Thyroid gland (tissue), 4 donors: ENCODE results near the gene POPDC2.

Experiments used
- POLR2A ChIP-seq, 2 donors: fragments of 450-650 bp; IDR thresholded peaks; one replicate each; pipeline ENCODE4 v1.6.1; 2017; ENCODE audit warnings: antibody characterized with exemption in 2 of 2, mild to moderate bottlenecking in 2 of 2, moderate library complexity in 1 of 2
- TF ChIP-seq, protein P1 (sequence below), 6 experiments: fragments of 200-600 bp in 3 of 6; fragments of 450-650 bp in 3 of 6; sonication (generic) in 3 of 6; IDR thresholded peaks; one replicate each; pipeline ENCODE4 v1.5.1; 2016 to 2019; ENCODE audit warnings: antibody characterized with exemption in 6 of 6, mild to moderate bottlenecking in 2 of 6, inconsistent platforms in 1 of 6, moderate library complexity in 1 of 6

DNA sequence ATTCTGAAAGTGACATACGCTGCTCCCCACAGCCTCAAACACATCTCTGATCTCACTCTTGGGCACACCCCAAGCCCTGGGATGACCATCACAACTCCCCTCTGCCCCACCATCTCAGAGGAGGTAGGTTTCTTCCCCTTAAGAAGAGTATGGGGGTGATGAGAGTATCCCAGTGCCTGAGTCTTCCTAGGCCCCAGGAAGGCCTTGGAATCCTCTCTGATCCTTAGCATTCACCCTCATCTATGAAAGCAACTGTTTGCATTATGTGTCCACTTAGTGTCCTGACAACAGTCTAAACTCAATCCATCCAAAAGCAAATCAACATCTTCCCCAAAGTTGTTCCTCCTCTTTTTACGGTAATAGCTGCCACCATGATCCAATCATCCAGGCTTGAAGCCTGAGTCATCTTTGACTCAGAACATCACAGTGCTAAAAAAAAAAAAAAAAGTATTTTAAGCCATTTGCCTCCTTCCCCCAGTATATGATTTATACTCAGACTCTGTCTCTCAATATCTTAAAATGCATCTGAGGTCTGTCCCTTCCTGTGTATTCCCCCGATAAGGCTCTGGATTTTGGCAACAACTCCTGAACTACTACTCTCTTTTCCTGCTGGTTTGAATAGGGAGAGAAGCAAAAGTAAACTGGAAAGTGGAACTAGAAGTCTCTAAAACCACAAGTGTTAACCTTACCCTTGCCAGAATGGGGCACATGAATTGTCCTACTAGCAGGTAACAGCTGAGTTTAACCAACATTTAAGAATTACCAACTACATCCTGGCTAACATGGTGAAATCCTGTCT, 22.5 kb downstream of the POPDC2 start:
- TF ChIP-seq, protein P1, sequence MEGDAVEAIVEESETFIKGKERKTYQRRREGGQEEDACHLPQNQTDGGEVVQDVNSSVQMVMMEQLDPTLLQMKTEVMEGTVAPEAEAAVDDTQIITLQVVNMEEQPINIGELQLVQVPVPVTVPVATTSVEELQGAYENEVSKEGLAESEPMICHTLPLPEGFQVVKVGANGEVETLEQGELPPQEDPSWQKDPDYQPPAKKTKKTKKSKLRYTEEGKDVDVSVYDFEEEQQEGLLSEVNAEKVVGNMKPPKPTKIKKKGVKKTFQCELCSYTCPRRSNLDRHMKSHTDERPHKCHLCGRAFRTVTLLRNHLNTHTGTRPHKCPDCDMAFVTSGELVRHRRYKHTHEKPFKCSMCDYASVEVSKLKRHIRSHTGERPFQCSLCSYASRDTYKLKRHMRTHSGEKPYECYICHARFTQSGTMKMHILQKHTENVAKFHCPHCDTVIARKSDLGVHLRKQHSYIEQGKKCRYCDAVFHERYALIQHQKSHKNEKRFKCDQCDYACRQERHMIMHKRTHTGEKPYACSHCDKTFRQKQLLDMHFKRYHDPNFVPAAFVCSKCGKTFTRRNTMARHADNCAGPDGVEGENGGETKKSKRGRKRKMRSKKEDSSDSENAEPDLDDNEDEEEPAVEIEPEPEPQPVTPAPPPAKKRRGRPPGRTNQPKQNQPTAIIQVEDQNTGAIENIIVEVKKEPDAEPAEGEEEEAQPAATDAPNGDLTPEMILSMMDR (IDR thresholded peaks at IDR 0.05), result no peak
- no peak for TF ChIP-seq POLR2A (IDR thresholded peaks at IDR 0.05)
